Measurements from ENCODE around the gene B4GALT2.

The B4GALT2 gene

GRCh38 chr1:44014365-44015104, 35.5 kb downstream of the B4GALT2 start:
- in situ Hi-C loops (cut with HindIII; ENCODE audit: low sequenced_read_pairs), result no loop called here
- no peak overlapping the region for H3K4me3 ChIP-seq (ENCODE audit: low read depth, low read length)
- DNase-seq (ENCODE audit: low read depth), result no peak
- TF ChIP-seq CTCF (IDR thresholded peaks at IDR 0.05; ENCODE audit: low read depth, low read length, missing control alignments), result no peak

GRCh38 chr1:44015206-44015605, 36.2 kb downstream of the B4GALT2 start:
- no peak overlapping the region for H3K4me3 ChIP-seq (ENCODE audit: low read depth, low read length)
- in situ Hi-C loops (cut with HindIII; ENCODE audit: low sequenced_read_pairs), result no loop called here
- no peak for DNase-seq (ENCODE audit: low read depth)
- no peak for TF ChIP-seq CTCF (IDR thresholded peaks at IDR 0.05; ENCODE audit: low read depth, low read length, missing control alignments)

GRCh38 chr1:44016041-44016889, 37.3 kb downstream of the B4GALT2 start:
- in situ Hi-C loops (cut with HindIII; ENCODE audit: low sequenced_read_pairs), result no loop called here
- no peak overlapping the region for H3K4me3 ChIP-seq (ENCODE audit: low read depth, low read length)
- no peak for DNase-seq (ENCODE audit: low read depth)
- TF ChIP-seq CTCF (IDR thresholded peaks at IDR 0.05; ENCODE audit: low read depth, low read length, missing control alignments), result no peak

- TF ChIP-seq CTCF (IDR thresholded peaks at IDR 0.05; ENCODE audit: low read depth, low read length, missing control alignments), result no peak
- in situ Hi-C loops (cut with HindIII; ENCODE audit: low sequenced_read_pairs), result no loop called here
- DNase-seq (ENCODE audit: low read depth), result no peak
- H3K4me3 ChIP-seq (ENCODE audit: low read depth, low read length), result no peak overlapping the region
Measured at GRCh38 chr1:44016890-44017400, 37.9 kb downstream of the B4GALT2 start.

GRCh38 chr1:44019466-44019948, 40.5 kb downstream of the B4GALT2 start:
- in situ Hi-C loops (cut with HindIII; ENCODE audit: low sequenced_read_pairs), result no loop called here
- H3K4me3 ChIP-seq (ENCODE audit: low read depth, low read length), result no peak overlapping the region
- no peak for TF ChIP-seq CTCF (IDR thresholded peaks at IDR 0.05; ENCODE audit: low read depth, low read length, missing control alignments)
- DNase-seq (ENCODE audit: low read depth), result no peak

- in situ Hi-C loops (cut with HindIII; ENCODE audit: low sequenced_read_pairs), result loop anchor here (10.0 kb wide), 2 partner anchors 46 to 256 kb away; partner anchors contain the start of genes ATP6V0B, B4GALT2 and DPH2
- TF ChIP-seq CTCF (IDR thresholded peaks at IDR 0.05; ENCODE audit: low read depth, low read length, missing control alignments), result no peak
- no peak for DNase-seq (ENCODE audit: low read depth)
- H3K4me3 ChIP-seq (ENCODE audit: low read depth, low read length), result no peak overlapping the region
Measured at GRCh38 chr1:44020464-44020863, 41.5 kb downstream of the B4GALT2 start.
